A673 (cell line): Measurements from ENCODE around the gene SPP2.

Experiments
- EZH2 ChIP-seq: fragments of 200-600 bp; sonication (generic); IDR thresholded peaks from 2 replicates; pipeline ENCODE4 v1.6.1; 2017; ENCODE audit warnings: borderline replicate concordance, low read depth, mild to moderate bottlenecking, mixed read lengths, antibody characterized with exemption, low read length; ENCODE audit not compliant: poor library complexity, severe bottlenecking
- TF ChIP-seq, protein P1 (sequence below): fragments of 300-800, 200-600 bp; sonication (generic); conservative IDR thresholded peaks from 2 replicates; pipeline ENCODE4 v1.5.1; 2017; ENCODE audit warnings: low read depth, mild to moderate bottlenecking, antibody characterized with exemption, low read length, moderate library complexity, mixed read lengths

DNA sequence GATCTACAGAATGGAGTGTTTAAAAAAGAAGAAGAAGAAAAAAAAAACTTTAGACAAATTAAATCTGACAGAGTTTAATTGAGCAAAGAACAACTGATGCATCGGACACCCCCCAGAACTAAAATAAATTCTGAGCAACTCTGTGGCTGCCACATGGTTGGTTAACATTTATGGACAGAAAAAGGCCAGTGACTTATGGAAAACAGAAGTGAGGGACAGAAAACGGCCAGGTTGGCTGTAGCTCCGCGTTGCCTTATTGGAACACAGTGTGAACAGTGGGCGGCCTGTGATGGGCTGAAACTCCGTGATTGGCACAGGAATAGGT is 75.6 kb downstream of the SPP2 start:
- TF ChIP-seq, protein P1, sequence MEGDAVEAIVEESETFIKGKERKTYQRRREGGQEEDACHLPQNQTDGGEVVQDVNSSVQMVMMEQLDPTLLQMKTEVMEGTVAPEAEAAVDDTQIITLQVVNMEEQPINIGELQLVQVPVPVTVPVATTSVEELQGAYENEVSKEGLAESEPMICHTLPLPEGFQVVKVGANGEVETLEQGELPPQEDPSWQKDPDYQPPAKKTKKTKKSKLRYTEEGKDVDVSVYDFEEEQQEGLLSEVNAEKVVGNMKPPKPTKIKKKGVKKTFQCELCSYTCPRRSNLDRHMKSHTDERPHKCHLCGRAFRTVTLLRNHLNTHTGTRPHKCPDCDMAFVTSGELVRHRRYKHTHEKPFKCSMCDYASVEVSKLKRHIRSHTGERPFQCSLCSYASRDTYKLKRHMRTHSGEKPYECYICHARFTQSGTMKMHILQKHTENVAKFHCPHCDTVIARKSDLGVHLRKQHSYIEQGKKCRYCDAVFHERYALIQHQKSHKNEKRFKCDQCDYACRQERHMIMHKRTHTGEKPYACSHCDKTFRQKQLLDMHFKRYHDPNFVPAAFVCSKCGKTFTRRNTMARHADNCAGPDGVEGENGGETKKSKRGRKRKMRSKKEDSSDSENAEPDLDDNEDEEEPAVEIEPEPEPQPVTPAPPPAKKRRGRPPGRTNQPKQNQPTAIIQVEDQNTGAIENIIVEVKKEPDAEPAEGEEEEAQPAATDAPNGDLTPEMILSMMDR = no peak
- TF ChIP-seq EZH2 = no peak
